GM21717 (cell line): ENCODE data around the gene HMGN4.
"Not testable (repeated sequence)": the region's sequence is repeated elsewhere in the genome, so short reads cannot be mapped to it uniquely, and the experiment has no call there.

Experiments
- ATAC-seq: cut with Tn5 transposase; IDR thresholded peaks from one replicate; pipeline ENCODE4 v1.9.1; 2021; ENCODE audit warnings: mild to moderate bottlenecking, moderate library complexity; ENCODE audit not compliant: unreplicated experiment

HMGN4 gene

DNA sequence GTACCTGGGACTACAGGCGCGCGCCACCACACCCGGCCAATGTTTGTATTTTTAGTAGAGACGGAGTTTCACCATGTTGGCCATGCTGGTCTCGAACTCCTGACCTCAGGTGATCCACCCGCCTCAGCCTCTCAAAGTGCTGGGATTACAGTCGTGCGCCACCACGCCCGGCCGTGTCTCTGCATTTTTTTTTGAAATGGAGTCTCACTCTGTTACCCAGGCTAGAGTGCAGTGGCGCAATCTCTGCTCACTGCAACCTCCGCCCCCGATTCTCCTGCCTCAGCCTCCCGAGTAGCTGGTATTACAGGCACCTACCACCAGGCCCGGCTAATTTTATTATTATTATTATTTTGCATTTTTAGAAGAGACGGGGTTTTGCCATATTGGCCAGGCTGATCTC, 9.2 kb downstream of the HMGN4 start:
- not testable (repeated sequence) for ATAC-seq

DNA sequence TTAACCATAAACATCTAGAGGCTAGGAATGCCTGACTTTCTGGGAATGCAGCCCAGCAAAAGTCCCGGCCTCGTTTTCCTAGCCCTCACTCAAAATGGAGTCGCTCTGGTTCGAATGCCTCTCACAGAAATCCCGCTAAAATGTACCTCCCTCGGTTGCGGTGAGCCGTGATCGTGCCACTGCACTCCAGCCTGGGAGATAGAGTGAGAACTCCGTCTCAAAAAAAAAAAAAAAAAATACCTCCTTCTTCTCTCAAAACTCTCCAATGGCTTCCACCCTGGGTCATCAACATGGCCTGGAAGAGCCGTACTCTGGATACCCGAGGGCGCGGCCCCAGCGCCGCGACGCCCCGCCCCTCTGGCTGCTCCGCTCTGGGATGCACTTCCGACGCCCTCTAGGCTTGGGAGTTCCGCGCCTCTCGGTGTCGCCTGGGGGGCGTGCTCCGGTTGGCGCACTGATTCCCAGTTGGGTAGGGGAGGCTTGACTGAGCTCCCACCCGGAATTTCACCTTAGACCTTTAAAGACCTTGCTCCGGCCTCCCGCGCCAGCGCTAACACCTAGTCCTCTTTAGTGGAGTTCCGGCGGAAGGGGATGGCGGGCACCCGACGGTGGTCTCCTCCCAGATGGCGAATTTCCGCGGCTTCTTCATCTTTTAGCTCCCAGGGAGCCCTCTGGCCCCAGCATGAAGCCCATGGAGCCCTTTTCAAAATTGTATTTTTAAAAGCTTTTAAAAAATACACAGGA, 12.3 kb downstream of the HMGN4 start:
- ATAC-seq, result no peak

DNA sequence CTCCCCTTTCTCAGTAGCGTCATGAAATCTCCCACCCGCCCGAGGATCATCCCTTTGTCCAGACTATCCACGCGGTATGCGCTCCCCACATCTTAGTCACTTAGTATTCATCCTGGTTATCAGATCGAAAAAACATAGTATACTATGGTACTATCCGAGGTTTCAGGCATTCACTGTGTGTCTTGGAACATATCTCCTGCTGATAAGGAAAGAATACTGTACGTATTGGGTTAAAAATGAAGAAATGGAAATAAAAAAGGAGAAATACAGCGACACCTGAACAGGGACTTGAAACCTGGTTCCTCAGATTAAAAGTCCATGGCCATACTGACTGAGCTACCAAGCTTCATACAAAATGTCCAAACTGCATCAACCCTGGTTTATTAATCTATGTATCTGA, 14.0 kb downstream of the HMGN4 start:
- no peak for ATAC-seq

DNA sequence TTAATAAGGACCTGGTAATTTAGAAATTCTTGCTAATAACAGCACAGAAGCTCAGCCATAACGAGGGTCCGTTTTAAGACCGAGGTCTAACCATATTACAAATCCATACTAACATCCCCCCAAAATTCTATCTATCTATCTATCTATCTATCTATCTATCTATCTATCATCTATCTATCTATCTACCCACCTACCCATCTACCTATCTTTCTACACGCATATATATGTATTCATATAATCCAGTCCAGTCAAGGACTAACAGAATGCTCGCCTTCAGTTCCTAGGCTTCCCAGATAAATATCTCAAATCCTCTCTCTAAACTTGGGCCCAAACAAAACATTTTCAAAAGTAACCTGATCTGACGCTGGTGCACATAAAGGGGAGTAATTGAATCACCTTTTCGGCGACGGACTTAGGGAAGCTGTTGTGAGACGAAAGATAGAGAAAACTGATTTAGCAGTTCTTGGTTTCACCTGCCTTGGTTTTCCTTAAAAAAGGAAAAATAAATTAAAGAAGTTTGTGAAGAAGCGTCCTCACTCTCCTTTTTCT, 14.5 kb downstream of the HMGN4 start:
- ATAC-seq, result no peak

DNA sequence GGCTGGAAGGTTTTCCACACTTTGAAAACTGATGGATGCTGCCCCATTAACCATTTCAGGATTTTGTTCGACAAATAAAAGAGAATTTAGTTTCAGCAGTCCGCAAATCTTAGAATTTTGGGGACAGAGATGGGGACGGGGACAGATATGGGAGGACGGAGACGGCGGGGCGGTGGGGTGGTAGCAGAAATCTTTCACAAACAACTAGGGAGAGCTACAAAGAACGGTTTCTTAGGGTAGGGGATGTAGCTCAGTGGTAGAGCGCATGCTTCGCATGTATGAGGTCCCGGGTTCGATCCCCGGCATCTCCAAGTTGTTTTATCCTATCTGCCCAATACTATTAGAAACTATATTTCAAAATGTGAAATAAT, 15.1 kb downstream of the HMGN4 start:
- ATAC-seq, result no peak

DNA sequence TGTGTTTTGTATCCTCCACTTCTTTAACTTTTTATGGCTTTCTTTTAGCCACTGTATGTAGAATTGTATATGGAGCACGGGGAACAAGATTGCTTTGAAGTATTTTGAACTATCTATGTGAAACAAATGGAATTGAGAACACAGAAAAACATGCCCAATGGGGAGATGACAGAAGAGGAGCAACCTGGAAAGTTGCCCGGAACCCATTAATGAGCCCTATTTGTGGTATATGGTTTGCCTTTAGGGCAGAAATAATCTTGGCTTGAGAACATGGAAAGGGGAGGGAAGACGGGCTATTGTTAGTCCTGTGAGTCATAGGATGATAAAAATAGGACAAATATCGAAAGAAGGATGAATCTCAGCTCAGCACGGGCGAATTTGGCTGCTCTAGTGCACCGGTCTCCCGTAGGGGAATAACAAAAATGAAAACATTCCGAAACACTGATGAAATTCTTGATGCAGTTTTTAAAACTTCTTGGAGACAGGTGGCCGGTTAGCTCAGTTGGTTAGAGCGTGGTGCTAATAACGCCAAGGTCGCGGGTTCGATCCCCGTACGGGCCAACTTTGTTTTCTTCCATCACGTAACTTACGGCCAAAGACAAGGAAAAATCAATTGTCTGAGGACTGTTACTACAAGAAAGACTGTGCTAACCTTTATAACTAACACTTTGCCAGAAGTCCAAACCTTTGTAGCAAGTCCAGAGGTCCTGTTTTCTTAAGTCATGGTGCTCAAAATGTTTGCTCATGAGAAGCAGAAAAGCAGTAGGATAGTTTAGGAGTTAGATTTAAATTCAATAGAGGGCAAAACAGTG, 15.7 kb downstream of the HMGN4 start:
- ATAC-seq, result peak; percentile 46

DNA sequence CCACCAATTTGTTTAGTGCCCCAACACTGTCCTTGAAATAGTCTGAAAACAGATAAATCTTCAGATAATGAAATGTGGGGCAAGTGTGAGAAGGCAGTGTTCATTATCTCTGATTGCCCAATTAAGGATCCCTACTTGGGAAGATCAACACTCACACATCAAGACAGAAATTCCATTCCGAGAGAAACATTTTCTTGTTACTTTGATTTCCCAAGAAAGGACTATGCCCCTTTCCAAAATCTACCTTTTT, 16.2 kb downstream of the HMGN4 start:
- ATAC-seq, result no peak

DNA sequence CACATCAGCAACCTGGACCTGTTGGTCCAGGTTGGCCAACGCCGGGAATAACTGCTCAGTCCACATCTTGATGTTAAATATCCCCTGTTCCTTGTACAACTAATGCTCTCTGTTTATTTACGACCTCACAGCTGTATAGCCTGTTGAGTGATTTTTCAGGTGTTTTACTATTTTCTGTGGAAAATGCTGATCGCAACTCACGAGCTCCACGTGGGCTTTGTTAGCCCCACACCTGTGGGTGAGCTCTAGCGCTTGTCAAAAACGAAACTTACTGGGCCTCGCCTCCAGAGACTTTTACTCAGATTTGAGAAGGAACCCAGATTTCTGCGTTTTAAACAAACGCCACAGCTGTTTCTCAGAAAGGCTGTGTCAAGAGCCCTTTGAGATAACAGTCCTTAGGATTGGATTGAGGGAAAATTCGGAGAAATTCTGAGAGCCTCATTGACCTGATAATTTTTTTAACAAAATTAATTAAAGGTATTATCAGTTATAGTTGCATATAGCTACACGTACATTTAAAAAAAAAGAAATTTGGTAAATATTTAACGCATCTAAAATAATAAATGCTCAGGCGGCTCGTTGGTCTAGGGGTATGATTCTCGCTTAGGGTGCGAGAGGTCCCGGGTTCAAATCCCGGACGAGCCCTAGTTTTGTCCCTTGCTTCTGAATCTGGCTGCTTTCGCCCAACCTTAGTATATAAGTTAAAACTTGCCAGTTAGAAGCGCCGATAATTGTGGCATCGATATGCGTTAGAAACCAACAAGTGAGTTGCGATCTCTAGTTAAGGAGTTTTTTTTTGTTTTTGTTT, 16.7 kb downstream of the HMGN4 start:
- peak; percentile 28 for ATAC-seq

DNA sequence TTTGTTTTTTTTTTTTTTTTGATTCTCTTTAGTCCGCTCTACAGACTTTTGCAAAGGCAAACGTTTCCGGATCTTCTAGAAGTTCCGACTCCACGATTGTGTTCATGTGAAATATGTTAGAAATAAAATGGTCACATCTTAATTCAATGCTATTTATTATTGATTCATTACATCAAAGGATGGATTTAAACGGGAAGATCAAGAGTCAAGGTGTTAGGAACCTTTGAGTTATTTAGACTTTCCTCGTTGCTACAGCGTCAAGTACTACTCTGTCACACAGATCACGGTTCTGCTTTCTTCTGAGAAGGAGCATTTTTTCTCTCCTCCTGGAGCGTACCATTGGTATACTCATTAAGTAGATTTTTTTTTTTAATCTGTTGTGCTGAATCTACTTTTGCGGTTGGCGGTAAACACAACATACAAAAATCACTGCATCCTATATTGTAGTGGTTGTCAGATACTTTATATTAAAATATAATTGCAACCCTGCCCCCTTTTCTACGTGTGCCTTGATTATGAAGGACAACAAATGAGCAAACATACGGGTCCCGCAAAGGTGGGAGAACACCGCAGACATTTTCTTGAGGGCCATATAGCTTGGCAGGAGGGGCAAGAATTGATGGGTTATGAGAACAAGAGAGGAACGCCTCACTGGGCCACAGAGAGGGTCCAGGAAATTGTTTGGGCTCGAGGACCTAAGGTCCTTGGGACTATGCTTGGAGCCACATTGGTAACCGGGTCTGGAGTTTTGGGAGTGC, 17.5 kb downstream of the HMGN4 start:
- ATAC-seq, result no peak

DNA sequence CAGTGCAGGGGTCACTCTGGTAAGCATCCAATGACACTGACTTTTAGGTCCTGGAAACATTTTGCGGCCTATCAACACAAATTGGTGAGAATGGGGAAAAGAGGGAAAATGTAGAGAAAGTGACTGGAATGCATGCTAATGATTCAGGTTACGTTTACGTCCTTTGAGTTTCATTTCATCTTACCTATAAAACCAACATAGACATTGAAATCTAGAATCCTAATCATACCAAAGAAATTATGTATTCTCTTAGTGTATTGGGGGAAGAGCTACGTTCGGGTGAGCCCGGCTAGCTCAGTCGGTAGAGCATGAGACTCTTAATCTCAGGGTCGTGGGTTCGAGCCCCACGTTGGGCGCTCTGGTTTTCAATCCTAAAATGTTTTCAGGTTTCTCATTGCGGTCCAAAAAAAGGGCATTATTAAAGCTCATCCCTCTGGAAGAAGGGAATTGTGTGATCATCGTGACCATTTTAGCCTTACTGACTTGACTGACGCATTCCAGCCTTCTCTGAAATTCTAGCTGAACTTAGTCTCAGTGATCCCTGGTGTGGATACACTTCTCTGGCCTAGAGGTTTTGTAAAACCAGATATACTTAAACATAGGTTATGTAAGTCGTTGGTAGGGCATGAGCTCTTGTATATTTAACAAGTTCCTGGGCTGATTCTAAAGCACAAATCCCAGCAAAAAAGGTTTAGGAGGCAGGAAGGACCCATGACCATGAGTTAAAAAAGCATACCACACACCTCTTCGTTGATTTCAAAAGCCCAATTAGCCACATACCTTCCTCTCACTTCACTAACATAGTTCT, 18.3 kb downstream of the HMGN4 start:
- no peak for ATAC-seq

DNA sequence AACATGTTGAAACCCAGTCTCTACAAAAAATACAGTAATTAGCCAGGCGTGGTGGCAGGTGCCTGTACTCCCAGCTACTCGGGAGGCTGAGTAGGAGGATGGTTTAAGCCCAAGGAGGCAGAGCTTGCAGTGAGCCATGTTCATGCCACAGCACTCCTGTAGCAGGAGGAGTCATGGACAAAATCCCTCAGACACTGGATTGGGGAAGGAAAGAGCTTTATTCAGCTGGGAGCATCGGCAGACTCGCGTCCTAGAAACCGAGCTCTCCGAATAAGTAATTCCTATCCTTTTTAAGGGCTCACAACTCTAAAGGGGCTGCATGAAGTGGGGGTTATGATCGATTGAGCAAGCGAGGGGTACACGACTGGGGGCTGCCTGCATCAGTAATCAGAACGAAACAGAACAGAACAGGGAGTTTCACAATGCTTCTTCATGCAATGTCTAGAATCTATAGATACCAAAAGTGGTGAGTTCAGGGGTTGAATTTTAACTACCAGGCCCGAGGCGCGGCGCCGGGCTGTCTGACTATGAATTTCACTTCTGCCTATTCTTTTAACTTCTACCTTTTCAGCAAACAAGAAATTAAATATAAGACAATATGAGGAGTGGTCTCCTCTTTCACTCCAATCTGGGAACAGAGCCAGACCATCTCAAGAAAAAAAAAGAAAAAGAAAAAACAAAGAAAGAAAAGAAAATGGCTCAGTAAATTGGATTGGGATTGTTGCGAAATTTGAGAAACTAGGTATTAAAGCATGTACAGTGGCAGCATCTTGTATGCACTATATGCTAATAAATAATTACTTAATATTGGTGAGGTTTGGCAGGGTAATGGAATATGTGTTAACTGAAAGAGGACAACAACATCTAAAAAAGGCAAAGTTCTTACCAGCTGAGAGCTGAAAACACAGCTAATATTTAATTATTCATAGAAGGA, 23.6 kb downstream of the HMGN4 start:
- ATAC-seq, result no peak

DNA sequence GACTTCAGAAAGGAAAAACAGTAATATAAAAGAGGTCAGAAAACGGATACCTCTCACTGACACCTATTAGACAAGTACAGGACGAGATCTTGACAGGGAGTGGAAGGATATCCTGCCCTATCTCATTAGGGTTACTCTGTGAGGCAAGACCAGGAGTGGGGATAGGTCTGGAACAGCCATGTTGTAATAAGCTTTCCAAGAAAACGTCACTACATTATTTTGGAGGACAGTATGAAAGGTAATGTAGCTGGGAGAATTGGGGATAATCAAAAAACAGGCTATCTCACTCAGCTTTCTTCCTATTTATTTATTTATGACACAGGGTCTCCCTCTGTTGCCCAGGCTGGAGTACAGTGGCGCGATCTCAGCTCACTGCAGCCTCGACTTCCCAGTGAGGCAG, 25.3 kb downstream of the HMGN4 start:
- ATAC-seq, result no peak

DNA sequence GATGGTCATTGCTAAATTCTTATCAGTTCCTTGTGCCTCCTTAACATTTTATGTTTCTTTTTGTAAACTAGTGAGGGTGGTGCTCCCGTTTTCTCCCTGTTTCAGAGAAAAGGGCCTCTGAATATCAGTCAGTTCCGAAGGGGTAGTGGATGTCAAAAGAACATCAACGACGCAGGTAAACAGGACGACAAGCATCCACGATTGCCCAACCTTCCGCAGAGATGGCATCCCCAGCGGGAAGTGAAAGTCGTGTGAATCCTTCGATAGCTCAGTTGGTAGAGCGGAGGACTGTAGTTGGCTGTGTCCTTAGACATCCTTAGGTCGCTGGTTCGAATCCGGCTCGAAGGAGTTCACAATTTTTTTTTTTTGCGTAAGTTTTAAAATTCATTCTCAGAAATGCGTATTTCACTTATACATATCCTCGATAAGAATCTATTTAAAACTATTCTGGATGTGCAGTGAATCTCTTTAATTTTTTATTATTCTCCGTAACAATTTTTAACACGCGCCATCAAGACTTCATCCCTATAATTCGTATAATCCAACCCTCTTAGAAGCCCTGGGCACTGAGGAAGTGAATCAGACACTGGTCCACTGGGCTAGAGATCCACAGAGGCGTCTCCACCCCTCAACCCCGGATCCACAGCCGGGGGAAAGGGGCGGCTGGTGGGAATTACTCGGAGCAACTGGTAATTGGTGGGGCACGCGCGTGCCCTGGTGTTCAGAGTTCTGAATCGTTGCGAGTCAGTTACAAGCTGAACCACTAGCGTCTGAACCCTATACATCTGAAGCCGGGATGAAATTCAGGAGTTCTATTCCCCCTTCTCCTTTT, 30.7 kb downstream of the HMGN4 start:
- ATAC-seq, result peak; percentile 72

DNA sequence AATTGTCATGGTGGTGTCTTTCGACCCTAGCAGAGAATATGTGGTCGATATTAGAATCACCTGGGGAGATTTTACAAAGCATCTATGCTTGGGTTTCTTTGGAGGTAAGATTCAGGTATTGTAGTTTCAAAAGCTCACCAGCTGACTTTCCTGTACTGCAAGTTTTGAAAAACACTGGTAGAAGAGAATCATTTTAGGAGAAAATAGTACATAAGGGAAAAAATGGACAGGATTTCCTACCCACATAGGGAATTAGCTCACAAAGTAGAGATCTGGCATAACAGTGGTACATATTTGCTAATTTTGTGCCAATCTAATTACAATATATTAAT, 31.2 kb downstream of the HMGN4 start:
- ATAC-seq, result no peak

DNA sequence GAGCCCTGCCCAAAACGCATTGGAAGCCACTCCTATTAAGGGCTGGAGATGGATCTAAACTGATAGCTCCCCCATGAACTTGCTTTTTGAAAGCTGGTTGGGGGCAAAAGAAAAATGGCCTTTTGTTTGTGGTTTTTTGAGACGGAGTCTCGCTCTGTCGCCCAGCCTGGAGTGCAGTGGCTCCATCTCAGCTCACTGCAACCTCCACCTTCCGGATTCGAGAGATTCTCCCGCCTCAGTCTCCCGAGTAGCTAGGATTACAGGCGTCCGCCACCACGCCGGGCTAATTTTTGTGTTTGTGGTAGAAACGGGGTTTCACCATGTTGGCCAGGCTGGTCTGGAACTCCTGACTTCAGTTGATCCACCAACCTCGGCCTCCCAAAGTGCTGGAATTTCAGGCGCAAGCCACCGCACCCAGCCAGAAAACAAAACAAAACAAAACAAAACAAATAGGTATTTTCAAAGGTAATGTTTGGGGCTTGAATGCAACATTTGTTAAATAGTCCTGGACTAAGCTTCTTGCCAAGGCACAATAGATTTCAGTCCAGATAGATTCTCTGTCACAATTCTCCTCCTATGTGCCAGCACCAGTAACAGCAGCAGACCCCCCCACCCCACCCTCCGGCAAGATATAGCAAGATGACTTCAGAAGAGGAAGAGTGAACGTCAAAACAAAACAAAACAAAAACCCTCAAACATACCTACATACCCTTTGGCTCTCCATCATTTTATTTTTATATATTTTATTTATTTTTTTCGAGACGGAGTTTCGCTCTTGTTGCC, 32.1 kb downstream of the HMGN4 start:
- ATAC-seq, result no peak

DNA sequence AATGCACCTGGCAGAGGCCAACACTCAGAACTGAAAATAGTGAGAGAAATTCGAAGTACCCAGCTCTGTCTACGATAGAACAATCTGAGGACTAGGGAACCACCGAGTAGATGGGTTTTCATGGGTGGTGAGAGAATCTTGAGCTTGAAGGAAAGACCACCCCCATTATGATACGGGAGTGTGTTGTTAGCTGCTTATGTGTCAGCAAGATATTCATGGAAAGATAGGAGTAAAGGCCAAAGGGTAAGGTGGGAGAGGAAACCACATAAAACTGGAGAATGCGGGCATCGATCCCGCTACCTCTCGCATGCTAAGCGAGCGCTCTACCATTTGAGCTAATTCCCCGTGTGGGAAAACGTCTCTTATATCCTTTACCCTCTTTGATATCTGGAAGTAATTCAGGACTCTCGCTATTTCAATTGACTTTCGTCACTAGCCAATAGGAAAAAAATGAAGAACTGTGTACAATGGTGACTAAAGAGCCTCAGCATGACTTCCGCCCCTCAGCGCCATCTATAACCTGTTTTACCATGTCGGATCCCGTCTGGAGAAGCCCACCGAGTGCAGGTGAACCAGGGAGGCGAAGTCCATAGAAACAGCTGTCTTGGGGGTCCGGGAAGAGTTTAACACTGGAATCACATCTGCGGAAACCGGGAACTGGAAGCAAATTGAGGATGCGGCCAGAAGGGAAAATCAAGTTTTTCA, 33.6 kb downstream of the HMGN4 start:
- ATAC-seq, result no peak

DNA sequence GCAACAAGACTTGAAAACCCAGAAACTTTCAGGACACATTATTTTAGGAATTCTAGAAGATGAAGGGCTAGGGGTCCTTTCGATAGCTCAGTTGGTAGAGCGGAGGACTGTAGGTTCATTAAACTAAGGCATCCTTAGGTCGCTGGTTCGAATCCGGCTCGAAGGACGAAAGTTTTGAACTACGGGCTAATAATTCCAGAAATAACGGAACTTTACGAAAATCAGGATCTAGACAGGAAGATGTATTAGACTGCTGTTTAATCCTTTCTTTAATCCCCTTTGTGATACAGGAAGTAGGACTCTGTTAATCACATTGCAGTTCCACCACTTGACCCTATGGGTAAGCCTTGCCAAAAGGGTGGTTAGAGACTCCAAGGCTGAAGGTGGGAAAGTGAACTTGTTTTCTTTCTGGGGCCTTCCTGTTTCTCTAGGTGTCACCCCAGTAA, 37.4 kb downstream of the HMGN4 start:
- ATAC-seq, result no peak
